22Rv1 (cell line): ENCODE results near the gene TMEM240.

ENCODE experiments used
- CTCF ChIP-seq: fragments of 450-650 bp; IDR thresholded peaks from 2 replicates; pipeline ENCODE4 v1.5.1; 2017; ENCODE audit warnings: mild to moderate bottlenecking
- ZFX ChIP-seq: fragments of 450-650 bp; IDR thresholded peaks from 2 replicates; pipeline ENCODE4 v1.6.1; 2017; ENCODE audit warnings: antibody characterized with exemption, borderline replicate concordance

GRCh38 chr1:1551524-1552262, 11.3 kb upstream of the TMEM240 start:
- TF ChIP-seq CTCF (no peak), ZFX (no peak)
